Measurements from ENCODE around the gene POU3F3.

POU3F3 gene

DNA sequence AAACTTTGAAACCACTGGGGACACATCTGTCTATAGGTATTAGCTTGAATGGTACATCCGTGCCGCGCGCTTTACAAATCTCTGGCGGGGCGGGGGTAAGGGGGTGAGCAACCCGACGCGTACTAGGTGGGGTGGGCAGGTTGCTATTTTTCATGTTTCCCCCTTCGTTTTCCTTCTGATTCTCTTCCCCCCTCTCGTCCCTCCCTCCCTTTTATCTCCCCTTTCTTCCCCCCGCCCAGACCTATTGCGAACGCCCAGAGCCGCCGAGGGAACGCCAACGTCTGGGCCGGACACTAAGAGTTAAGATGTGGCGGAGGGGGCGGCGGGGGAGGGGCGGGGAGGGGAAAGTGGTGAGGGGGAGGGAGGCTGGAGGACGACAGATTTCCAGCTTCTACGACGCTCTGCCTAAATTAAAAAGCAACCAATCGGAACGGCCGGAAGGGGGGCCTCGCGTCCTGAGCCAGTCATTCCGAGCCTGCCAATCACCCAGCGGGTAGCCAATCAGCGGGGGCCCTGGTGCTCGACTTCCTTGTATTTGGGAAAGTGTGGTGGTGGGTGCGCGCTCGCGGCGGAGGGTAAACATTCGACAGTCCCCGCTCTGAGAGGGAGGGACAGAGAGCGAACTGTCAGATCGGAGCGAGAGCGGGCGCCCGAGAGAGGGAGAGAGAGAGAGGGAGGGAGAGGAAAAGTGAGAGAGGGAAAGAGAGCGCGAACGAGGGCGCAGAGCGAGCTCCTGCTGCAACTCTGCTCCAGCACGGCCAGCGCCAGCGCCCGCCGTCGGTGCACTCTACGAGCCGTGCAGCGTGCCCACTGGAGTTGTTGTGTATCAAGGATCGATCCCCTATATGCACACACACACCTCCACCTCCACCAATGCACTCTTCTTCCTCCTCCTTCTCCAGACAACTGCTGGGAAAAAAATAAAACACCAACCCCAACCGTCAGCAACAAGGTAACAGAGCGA is at the start of gene POU3F3:
Gene POU3F3, plus strand, starts transcription at position 582 of the 964 bp plus-strand sequence. CDS start 1,396 bp downstream, outside the sequence.
- peak in 1 of 2 experiments; percentile 68 for DNase-seq

DNA sequence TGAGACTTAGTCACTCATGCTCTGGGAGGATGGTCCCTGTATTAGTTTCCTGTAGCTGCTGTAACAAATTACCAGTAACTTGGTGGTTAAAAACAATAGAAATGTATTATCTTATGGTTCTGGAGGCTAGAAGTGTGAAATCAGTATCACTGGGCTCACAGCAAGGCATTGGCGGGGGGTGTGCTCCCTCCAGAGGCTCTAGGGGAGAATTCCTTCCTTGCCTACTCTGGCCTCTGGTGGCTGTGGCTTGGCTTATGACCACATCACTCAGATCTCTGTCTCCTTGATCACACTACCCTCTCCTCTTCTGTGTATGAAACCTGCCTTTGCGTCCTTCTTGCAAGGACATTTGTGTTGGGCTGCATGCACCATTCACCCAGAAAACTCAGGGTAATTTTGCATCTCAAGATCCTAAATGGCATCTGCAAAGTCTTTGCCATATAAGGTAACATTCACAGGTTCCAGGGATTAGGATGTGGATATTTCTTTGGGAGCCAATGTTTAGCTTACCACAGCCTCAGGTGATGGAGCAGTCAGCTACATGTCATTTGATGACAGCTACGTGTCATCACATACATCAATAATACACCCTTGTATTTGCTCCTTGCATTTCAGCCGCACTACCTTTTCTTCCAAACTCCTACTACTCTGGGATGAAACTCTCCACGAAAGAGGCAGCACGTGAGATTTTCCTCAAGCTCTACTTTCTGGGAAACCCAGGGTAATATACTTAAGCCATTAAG is 49.6 kb upstream of the POU3F3 start:
- no peak for DNase-seq

DNA sequence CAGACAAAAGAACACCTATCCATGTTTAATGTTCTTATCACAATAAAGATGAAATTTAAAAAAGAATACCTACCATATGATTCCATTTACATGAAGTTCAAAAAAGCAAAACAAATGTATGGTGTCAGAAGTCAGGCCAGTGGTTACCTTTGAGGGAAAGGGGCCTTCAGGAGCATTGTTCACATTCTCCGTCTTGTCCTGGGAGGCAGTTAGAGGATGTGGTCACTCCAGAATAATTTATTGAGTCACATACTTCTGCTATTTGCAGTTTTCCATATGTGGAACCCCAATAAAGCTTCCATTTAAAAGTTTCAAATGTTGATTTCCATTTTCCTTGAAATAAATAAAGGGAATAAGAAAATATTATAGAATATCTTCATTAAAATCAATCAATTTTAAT is 41.6 kb upstream of the POU3F3 start:
- DNase-seq, result no peak

DNA sequence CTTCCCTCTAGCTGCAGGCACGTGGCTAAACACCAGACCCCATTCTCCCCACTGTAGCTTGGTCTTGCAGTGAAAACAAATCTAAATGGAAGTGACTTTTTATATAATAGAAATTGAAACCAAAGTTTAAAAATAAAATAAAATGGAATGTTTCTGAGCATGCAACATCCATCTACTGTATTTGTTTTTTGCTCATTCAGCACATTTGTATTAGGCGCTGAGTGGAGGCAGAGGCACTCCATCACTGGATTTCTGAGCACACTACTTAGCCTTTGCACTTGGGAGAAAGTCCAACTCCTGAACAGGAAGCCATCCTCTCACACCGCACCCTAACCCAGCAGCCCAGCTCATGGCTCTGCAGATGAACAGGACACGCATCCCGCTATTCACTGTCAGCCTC is 37.8 kb upstream of the POU3F3 start:
- no peak for DNase-seq

DNA sequence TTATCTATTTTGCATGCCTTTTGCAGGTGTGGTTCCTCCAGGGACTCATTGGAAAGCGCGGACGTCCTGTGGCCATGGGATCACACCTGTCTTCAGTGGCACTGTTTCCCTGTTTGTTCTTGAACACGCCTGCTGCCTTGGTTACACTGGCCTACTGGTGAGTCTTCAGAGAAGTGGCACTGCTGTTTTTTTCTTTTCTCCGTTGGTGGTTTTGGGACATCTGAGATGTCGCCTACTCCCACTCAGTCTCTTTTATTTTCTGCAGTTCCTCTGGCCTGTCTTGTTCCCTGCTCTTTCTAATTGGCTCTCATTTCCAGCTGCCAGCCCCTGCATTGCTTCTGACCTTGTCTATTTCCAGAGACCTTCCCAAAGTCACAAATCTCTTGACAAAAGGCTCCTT is 35.7 kb upstream of the POU3F3 start:
- DNase-seq, result no peak

DNA sequence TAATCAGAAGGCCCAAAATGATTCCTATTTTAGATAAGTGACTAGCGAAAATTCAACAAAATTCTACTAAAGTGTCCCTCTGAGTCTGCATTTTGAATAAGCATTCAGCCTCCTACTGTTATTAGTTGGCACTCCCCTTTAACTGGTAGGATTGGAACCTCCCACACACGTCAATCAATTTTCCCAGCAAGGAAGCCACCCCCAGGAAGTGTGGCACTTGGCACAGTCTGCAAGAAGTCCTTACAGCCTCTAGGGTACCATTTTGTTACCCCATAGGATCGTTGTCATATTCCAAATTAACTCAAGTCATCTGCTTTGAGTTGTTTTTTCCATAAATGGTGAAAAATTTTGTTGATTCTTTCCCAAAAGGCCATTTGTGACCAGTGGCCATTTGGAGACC is 33.8 kb upstream of the POU3F3 start:
- DNase-seq, result no peak

DNA sequence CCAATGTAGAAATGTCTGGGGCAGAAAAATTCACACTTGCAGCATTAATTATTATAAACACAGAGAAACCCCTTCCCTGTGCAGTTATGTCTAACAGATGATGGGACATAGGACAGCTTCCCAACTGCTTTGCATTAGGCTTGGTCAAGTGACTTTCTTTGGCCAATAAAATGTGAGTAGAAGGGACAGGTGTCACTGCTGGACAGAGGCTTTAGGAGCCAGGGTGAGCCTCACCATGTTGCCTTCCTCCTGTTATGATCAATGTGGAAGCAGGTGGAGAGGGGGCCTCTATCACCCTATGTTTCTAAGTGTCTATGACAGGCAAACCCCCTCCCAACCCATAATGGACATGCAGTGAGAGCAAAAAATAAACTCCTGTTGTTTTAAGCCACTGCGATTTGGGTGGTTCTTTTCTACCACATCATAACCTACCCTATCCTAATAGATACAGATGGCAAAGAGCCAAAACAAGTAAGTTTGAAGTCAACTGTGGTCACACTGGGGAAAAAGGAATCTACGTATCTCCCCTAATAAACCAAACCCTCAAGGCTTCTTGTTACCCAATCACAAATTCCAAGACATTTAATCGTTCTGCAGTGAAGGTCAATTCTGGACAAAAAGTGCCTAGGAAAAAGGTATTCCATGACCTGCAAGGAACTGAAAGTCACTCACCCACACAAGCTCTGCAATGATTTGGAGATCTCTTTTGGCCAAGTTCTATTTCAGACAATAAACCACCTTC is 28.6 kb upstream of the POU3F3 start:
- no peak for DNase-seq

DNA sequence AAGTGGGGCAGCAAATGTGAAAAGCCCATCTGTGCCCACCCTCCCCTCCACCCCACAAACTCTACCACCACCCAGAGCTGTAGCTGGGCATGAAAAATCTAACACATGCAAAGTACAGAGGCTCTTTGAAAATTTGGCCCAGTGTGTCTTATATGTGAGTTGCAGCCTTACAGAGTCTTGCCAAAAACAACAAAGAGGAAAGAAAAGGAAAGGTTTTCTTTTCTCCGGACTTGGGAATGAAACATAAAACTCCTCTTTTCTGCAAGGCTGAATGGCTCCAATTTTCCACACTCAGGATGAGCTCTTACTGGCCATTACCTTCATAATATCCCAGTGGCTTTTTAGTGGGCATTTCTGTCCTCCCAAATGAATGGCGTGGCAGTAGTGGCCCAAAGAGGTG is 27.9 kb upstream of the POU3F3 start:
- DNase-seq, result no peak

DNA sequence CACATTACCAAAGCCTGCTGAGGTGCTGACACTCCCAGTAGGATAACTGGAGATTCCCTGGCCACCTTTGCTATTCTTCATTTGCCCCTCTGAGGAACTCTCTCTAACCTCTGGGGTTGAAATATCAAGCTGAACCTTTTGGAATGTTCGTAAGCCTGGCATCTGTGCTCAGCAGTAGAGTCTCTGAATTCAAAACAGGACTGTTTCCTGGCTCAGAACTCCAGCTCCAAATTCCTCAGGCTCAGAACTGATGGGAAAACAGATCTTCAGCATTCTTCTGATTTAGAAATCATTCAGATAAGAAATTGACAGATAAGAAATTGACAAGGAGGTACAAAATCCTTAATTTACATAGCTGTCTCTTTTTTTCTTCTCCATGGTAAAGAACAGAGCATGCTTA is 22.2 kb upstream of the POU3F3 start:
- DNase-seq, result no peak

DNA sequence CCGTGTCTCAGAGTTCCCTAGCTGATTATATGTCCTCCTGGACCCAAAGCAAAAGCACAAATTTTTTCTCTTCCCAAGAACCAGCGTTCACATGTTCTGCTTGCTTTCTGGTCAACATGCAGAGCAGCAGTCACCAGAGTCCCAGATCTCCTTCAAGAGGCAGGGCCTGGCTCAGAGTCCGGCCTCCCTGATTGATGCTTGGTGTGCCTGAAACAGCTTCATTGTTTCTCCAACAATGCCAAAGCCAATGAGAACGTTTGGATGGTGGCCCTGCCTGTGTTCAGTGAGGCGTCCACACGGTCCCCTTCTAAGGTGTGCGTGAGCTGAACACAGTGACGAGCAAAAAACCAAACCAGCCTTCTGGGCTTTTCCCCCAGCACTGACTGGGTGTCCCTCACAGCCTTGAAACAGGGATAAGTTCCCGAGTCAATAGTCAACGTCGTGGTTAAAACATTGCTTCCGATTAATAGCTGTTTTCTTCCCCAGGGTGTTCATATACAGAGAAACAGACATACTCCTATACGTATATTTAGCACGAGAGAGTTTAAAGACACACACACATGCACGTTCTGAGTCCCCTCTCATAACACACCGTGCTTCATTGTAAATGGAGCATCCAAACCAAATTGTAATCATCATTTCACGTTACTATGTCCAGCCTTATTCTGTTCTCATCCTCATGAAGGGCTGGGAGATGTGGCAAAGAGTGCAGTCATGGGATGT is 19.3 kb upstream of the POU3F3 start:
- DNase-seq, result no peak

DNA sequence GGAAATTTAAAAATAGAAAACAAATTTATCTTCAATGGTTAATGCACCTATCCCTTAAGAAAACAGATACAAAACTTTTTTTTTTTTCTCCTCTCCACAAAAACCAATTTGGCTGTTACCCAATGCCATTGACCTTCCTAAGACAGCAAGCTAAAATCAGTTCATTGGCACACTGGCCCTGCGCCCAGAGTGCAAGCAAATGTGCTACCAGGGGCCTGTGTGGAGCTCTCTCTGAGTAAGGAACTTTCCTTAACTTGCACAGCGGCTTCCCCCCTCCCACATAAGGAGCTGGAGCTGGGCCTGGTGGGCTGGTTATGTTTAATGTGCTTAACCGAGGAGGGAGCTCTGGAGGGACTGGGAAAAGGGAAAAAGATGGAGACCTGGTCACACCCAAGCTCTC is 17.6 kb upstream of the POU3F3 start:
- DNase-seq, result no peak

DNA sequence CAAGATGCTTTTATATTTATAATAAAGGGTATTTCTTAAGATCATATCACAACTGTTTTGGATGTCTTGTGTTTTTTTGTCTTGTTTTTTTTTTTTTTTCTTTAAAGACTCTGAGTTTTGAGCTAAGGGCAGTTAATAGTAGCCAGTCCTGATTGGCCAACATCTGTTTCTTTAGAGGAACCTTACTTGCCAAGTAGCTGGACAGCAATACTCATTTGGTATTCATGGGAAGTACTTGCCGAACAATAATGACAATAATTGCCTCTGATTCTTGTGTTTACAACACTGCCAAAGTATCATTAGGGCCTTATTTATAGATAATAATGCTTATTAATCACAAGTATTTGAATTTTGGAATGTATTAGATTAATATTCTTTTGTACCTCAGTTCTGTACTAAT is 17.1 kb upstream of the POU3F3 start:
- DNase-seq, result no peak

DNA sequence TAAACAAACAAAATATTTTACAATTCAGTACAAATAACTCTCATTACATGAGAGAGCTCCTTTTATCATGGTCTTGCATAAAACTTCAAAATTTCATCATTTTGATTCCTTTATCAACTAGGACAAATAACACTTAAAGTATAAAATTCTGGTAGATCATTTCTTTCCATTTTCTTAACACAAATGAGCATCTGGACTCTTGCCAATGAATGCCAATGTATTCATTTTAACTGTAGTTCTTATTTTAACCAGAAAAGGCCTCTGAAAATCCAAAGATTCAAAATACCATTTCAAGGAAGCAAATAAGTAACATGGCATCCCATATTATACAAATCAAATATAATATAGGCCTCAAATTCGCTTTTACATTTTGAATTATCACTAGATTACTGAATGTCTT is 13.8 kb upstream of the POU3F3 start:
- DNase-seq, result no peak

DNA sequence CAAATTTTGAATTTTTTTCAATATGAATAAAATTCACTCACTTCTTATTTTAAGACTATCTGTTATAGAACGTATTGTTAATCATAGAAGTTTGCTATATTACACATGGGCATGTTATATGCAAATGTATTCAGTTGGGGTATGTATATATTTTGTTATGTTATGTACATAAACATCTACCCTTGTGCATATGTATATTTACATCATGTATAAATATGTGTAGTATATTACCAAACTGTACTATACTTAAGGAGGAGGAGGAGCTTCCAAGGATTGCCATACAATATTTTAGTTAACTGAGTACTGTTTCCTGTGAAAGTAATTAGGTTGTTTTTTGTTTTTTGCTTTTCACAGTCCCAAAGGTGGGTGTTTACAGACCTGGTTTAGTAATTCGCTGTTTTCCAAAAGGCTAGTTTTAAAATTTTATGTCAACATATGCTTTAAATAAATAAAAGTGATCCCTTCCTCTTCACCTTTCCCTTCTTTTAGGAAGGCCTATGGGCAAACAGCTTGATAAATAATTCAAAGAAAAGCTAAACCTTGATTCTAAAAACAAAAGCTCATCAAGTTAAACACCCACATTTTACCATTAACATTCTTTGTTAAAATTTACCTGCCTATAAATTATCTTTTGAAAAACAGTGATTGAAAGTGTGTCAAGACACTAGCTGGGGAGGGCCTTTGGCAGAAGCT is 12.9 kb upstream of the POU3F3 start:
- no peak for DNase-seq

DNA sequence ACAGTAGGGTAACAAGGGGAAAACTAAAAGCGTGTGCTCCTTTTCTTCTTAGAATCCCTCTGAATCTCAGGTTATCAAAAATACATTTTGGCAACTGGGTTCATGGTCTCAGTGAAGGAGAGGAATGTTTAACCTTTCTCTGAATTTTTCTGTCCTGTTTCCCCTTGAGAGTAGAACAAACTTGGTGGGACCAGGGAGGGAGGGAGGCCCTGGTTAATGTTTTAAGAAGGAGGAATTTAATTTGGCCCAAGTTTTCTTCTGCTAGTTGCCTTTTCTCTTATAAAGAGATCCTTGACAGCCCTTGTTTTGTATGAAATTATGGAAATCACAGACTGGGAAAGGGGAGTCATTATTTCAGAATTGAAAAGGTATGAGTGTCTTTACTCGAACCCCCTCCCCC is 12.2 kb upstream of the POU3F3 start:
- no peak for DNase-seq

DNA sequence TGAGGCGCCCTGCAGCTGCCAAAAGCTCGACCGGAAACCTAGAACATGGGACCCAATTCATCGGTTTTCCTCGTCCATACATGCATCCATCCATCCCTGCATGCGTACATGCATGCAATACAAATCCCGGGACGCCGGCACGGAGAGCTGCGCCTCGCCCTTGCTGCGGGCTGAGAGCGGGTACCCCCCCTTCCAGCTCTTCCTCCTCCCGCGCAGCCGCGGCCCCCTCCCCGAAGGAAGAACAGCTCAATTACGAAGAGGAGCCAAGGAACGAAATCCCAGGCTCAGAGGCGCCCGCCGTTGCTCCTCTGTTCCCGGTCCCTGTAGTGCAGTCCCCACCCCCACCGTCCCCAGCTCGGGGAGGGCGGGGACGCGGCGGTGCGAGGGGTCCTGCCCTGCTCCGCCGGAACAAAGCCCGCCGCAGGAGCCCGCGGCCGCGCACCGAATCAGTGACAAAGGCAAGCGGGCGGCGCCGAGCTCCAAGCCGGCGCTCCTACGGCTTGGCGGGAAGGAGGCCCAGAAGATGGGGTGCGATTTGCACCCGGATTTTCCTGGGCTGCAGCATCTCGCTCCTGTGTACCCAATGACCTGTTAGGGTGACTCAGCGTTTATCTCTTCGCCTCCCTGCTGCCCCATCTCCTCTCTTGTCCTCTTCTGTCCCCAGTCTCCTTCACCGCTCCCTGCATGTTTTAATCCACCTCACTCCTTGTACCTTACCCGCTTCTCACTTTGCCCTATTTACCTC is 8.9 kb upstream of the POU3F3 start:
- no peak for DNase-seq

DNA sequence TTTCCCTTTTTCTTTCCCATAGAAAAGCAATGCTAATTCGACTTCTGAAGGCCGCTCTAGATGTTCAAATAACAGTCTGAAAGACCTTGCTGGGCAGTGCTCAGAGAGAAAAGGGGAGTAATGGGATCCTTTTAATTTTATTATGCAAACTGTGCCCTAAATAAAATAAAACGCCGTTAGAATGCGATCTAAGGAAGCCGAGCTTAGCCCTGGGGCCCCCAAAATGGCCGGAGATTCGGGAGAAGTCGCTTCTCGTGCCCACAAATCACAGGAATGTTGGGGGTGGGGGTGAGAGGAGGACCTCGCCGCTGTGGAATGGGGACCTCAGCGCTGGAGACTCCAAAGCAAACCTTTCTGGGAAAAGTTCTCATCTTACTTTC is 8.4 kb upstream of the POU3F3 start:
- DNase-seq, result no peak

DNA sequence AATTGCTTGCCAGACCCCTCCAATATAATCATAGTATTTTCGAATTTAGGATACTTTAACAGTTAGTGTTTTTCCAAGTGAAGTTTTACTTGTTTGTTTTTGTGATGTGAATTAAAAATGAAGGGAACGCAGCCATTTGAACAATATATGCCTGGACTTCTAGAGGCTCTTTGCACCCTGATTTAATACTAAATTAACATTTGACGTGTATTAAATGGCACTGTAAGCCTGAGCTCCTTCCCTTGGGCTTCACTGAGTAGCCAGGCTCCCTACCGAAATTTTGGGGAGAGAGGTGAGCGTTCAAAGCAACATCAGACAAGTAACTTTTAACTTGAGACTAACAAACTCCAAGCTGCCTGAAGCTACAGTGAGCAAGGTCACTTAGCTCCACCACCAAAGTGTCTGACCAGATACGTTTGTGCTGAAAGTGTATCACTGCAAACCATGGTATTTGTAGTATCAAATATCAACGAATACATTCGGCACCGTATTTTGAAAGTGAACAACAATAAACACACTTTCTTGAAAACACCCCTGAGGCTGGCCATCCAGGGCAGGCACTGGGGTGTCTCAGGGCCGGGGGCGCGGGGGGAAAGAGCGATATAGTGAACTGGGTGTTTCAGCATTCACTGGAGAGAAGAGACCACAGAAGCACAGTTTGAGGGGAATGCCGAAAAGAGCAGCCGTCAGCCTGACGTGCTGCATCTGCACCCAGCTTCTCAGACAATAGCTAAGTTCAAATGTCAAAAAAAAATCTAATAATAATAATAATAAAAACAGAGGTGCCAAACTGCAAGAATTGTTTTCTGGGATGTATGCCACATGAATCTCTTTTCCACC is 7.7 kb upstream of the POU3F3 start:
- no peak for DNase-seq

DNA sequence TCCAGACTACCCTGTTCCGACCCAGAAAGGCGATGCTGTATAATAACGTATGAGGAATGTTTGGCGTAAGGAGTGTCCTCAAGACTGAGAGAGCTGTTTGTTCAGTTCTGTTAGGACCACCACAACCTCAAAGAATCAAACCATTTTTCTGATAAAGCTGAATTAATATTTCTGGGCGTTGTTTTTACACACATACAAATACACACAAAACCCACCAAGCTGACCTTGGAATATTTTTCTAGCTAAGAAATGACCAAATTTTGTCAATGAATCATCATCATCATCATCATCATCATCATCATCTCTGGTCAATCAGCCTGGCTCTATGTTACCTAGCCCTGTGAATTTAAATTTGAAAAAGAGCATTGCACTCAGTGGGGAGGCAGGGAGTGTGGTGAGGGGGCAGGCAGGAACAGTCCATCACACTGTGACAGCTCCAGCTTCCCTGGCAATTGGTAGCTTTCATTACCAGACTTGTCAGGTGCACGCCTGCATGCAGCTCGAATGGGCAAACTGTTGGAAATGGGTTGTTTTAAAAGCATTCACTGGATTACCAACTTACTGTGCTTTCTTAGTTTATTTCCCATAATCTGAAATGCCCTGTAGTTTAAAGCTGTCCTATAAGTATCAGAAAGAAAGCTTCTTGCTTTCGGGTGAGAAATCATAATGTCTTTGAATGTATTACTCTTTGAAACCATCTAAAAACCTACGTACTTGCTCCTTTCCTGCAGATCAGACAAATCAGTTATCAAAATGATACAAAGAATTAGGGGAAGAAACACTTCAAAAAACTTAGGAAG is 6.9 kb upstream of the POU3F3 start:
- DNase-seq, result no peak
